GM12878 (cell line): ENCODE measurements around the gene SUPT4H1. TPM values are rescaled to one million over a fixed set of nuclear protein-coding genes. Genes with fewer than 3 reads are reported as not detected.

Source experiments
- ATF3 ChIP-seq: IDR thresholded peaks from 2 replicates; pipeline ENCODE4 v1.6.1; 2011; ENCODE audit warnings: low read depth, mild to moderate bottlenecking, low read length, moderate library complexity, borderline replicate concordance; ENCODE audit errors: extremely low read depth
- BACH1 ChIP-seq: fragments of 450-650 bp; IDR thresholded peaks from 2 replicates; pipeline ENCODE4 v1.6.1; 2017; ENCODE audit warnings: mild to moderate bottlenecking, borderline replicate concordance
- BHLHE40 ChIP-seq, 2 experiments: fragments of 450-650 bp in 1 of 2; IDR thresholded peaks; 2 replicates each; pipeline ENCODE4 v1.6.1; 2011 to 2017; ENCODE audit warnings: low read depth in 2 of 2, borderline replicate concordance in 1 of 2, improper control_type of control experiment in 1 of 2, low read length in 1 of 2, mild to moderate bottlenecking in 1 of 2
- CBFB ChIP-seq: IDR thresholded peaks from 2 replicates; pipeline ENCODE4 v1.6.1; 2016; ENCODE audit warnings: antibody characterized with exemption, low read depth
- CHD1 ChIP-seq: IDR thresholded peaks from 2 replicates; pipeline ENCODE4 v1.6.1; 2012; ENCODE audit warnings: low read depth, low read length, improper control_type of control experiment
- DPF2 ChIP-seq: fragments of 450-650 bp; IDR thresholded peaks from 2 replicates; pipeline ENCODE4 v1.6.1; 2017; ENCODE audit warnings: mild to moderate bottlenecking
- ESRRA ChIP-seq: IDR thresholded peaks from 2 replicates; pipeline ENCODE4 v1.6.1; 2012; ENCODE audit warnings: mild to moderate bottlenecking, low read length, improper control_type of control experiment
- FOXM1 ChIP-seq: IDR thresholded peaks from 2 replicates; pipeline ENCODE4 v1.6.1; 2012; ENCODE audit warnings: low read depth, mild to moderate bottlenecking, inconsistent platforms, low read length, moderate library complexity
- HDGF ChIP-seq: fragments of 450-650 bp; IDR thresholded peaks from 2 replicates; pipeline ENCODE4 v1.6.1; 2016; ENCODE audit warnings: antibody characterized with exemption
- KDM1A ChIP-seq: fragments of 200-600 bp; sonication (generic); IDR thresholded peaks from 2 replicates; pipeline ENCODE4 v1.6.1; 2016; ENCODE audit warnings: borderline replicate concordance
- LARP7 ChIP-seq: fragments of 450-650 bp; IDR thresholded peaks from 2 replicates; pipeline ENCODE4 v1.6.1; 2017; ENCODE audit warnings: mild to moderate bottlenecking
- MXI1 ChIP-seq: fragments of 150-350 bp; IDR thresholded peaks from 2 replicates; pipeline ENCODE4 v1.6.1; 2011; ENCODE audit warnings: low read depth, mild to moderate bottlenecking, inconsistent platforms, low read length, improper control_type of control experiment
- RAD51 ChIP-seq: fragments of 450-650 bp; IDR thresholded peaks from 2 replicates; pipeline ENCODE4 v1.6.1; 2016; ENCODE audit warnings: moderate library complexity, mild to moderate bottlenecking, inconsistent platforms
- RB1 ChIP-seq: fragments of 450-650 bp; formaldehyde crosslinking; IDR thresholded peaks from 2 replicates; pipeline ENCODE4 v1.6.1; 2017; ENCODE audit warnings: mild to moderate bottlenecking, borderline replicate concordance
- RBBP5 ChIP-seq: fragments of 200-600 bp; sonication (generic); conservative IDR thresholded peaks from 2 replicates; pipeline ENCODE4 v1.6.1; 2016
- REST ChIP-seq: IDR thresholded peaks from 2 replicates; pipeline ENCODE4 v1.6.1; 2012; ENCODE audit warnings: mild to moderate bottlenecking, low read depth, low read length
- SP1 ChIP-seq: IDR thresholded peaks from one replicate; pipeline ENCODE4 v1.6.1; 2011; ENCODE audit warnings: low read depth, low read length
- TARDBP ChIP-seq: IDR thresholded peaks from 2 replicates; pipeline ENCODE4 v1.6.1; 2016; ENCODE audit warnings: borderline replicate concordance
- WRNIP1 ChIP-seq: IDR thresholded peaks from 2 replicates; pipeline ENCODE4 v1.6.1; 2011; ENCODE audit warnings: low read depth, low read length, improper control_type of control experiment, borderline replicate concordance
- YY1 ChIP-seq: IDR thresholded peaks from 2 replicates; pipeline ENCODE4 v1.6.1; 2011; ENCODE audit warnings: low read depth, mild to moderate bottlenecking, low read length
- ZBTB33 ChIP-seq: fragments of 450-650 bp; IDR thresholded peaks from 2 replicates; pipeline ENCODE4 v1.6.1; 2017; ENCODE audit warnings: mild to moderate bottlenecking
- ZNF217 ChIP-seq: fragments of 450-650 bp; IDR thresholded peaks from 2 replicates; pipeline ENCODE4 v1.6.1; 2017; ENCODE audit warnings: antibody characterized with exemption, mild to moderate bottlenecking
- ZNF384 ChIP-seq: IDR thresholded peaks from 2 replicates; pipeline ENCODE4 v1.6.1; 2012; ENCODE audit warnings: low read depth, mild to moderate bottlenecking, low read length, improper control_type of control experiment, borderline replicate concordance
- polyA plus RNA-seq, 11 experiments: library from polyadenylated mRNA; depleted of rRNA in 4 of 11; unstranded in 6 of 11; stranded (reverse) in 5 of 11; fragments of >200 nt; fragmentation: Nextera tagmentation in 4 of 11; fragmentation: Illumina TruSeq in 1 of 11; extraction: Ambion mirVana in 4 of 11; extraction: Trizol in 1 of 11; gene quantifications; 1 replicate in 1 of 11; 2 replicates in 10 of 11; pipeline versions ENCODE4 v1.2.1 to v1.2.3, GENCODE V29; 2011 to 2016; ENCODE audit warnings: inconsistent platforms in 2 of 11, missing spikeins in 2 of 11, low read depth in 1 of 11
- total RNA-seq, 4 experiments: library from RNA; depleted of rRNA in 3 of 4; stranded (reverse); fragments of >200 nt in 3 of 4; fragmentation: Illumina TruSeq in 1 of 4; extraction: Trizol in 1 of 4; gene quantifications; 2 replicates each; pipeline versions ENCODE4 v1.2.1 to v1.2.3, GENCODE V29; 2013 to 2021

SUPT4H1 gene
- total and polyA plus RNA-seq, 10 of the 15 experiments (the other 5 are each of a cell fraction or from before 2014, with no cell fraction given): 83.8 to 293 (median 128) TPM

- TF ChIP-seq RAD51: no peak
- TF ChIP-seq ZNF384: no peak
- no peak for TF ChIP-seq KDM1A
- no peak for TF ChIP-seq MXI1
- TF ChIP-seq ESRRA: no peak
- no peak for TF ChIP-seq RBBP5
- no peak for TF ChIP-seq ATF3
- TF ChIP-seq BHLHE40 (IDR thresholded peaks at IDR 0.05; ENCODE audit: borderline replicate concordance in 1 of 2, low read depth in 2 of 2, low read length in 1 of 2): no peak
- no peak for TF ChIP-seq WRNIP1
- TF ChIP-seq ZBTB33: peak; percentile 72
- 0 out of 2 replicates have a peak, but pooled peaks have one; percentile 28 for TF ChIP-seq ZNF217
- TF ChIP-seq FOXM1: no peak
- no peak for TF ChIP-seq HDGF
- no peak for TF ChIP-seq REST
- no peak for TF ChIP-seq RB1
- no peak for TF ChIP-seq CBFB
- TF ChIP-seq SP1: no peak
- TF ChIP-seq YY1: no peak
- TF ChIP-seq CHD1: no peak
- 0 out of 2 replicates have a peak, but pooled peaks have one; percentile 25 for TF ChIP-seq LARP7
- TF ChIP-seq TARDBP: no peak
- peak; percentile 16; the same call in 1 of the 2 replicates for TF ChIP-seq BACH1
- no peak for TF ChIP-seq DPF2
These were observed 8.9 kb downstream of the SUPT4H1 start (continued) for GRCh38 chr17:58343131-58343530.
